Esophagus squamous epithelium (tissue), 4 donors: ENCODE data around the gene TNIP3.

Experiments
- CTCF ChIP-seq, 6 experiments: fragments of 450-650 bp in 4 of 6; fragments of 200-600 bp in 2 of 6; sonication (generic) in 2 of 6; IDR thresholded peaks; one replicate each; pipeline ENCODE4 v1.5.1; 2016 to 2019; ENCODE audit warnings: antibody characterized with exemption in 6 of 6, mild to moderate bottlenecking in 4 of 6, moderate library complexity in 4 of 6
- POLR2A ChIP-seq, 4 donors: fragments of 450-650 bp; IDR thresholded peaks; one replicate each; pipeline ENCODE4 v1.6.1; 2017; ENCODE audit warnings: antibody characterized with exemption in 4 of 4, mild to moderate bottlenecking in 4 of 4, moderate library complexity in 3 of 4

- no peak for TF ChIP-seq CTCF (IDR thresholded peaks at IDR 0.05)
- no peak for TF ChIP-seq POLR2A (IDR thresholded peaks at IDR 0.05)
Observed at GRCh38 chr4:121209171-121209570, 45.0 kb upstream of the TNIP3 start.
